HEK293T (cell line): Measurements from ENCODE around the gene SNCB.

Experiments
- CTCF ChIA-PET: fragments of 350-600 bp; formaldehyde crosslinking; extraction: SDS; loops from one replicate; lab custom pipeline; 2021; ENCODE audit warnings: antibody characterized with exemption, inconsistent platforms; lab: Yijun Ruan, JAX
- POLR2A ChIA-PET: fragments of 350-600 bp; formaldehyde crosslinking; extraction: SDS; loops from one replicate; lab custom pipeline; 2020; ENCODE audit warnings: antibody characterized with exemption, inconsistent platforms; lab: Yijun Ruan, JAX
- DNase-seq: peaks from one replicate; pipeline ENCODE4 v3.0.0; 2012; ENCODE audit warnings: mixed read lengths; ENCODE audit errors: extremely low spot score
- ARNT ChIP-seq: fragments of 450-650 bp; IDR thresholded peaks from 2 replicates; pipeline ENCODE4 v1.6.1; 2017; ENCODE audit warnings: mild to moderate bottlenecking
- BHLHE40 ChIP-seq: fragments of 450-650 bp; IDR thresholded peaks from 2 replicates; pipeline ENCODE4 v1.6.1; 2016; ENCODE audit warnings: mild to moderate bottlenecking, moderate library complexity, borderline replicate concordance
- CTBP1 ChIP-seq: fragments of 450-650 bp; IDR thresholded peaks from 2 replicates; pipeline ENCODE4 v1.6.1; 2016; ENCODE audit warnings: borderline replicate concordance
- ELF4 ChIP-seq: fragments of 450-650 bp; IDR thresholded peaks from 2 replicates; pipeline ENCODE4 v1.6.1; 2017; ENCODE audit warnings: antibody characterized with exemption
- FOXA1 ChIP-seq: fragments of 450-650 bp; IDR thresholded peaks from 2 replicates; pipeline ENCODE4 v1.6.1; 2016; ENCODE audit warnings: mild to moderate bottlenecking
- FOXK2 ChIP-seq: fragments of 450-650 bp; IDR thresholded peaks from 2 replicates; pipeline ENCODE4 v1.6.1; 2016; ENCODE audit warnings: mild to moderate bottlenecking
- FOXM1 ChIP-seq: fragments of 450-650 bp; IDR thresholded peaks from 2 replicates; pipeline ENCODE4 v1.6.1; 2017; ENCODE audit warnings: mild to moderate bottlenecking, borderline replicate concordance
- HDGF ChIP-seq: fragments of 450-650 bp; IDR thresholded peaks from 2 replicates; pipeline ENCODE4 v1.6.1; 2017; ENCODE audit warnings: antibody characterized with exemption, borderline replicate concordance
- L3MBTL2 ChIP-seq: fragments of 450-650 bp; conservative IDR thresholded peaks from 2 replicates; pipeline ENCODE4 v1.6.1; 2016; ENCODE audit warnings: mild to moderate bottlenecking
- LEF1 ChIP-seq: fragments of 450-650 bp; IDR thresholded peaks from 2 replicates; pipeline ENCODE4 v1.6.1; 2017; ENCODE audit warnings: mild to moderate bottlenecking, borderline replicate concordance
- NFRKB ChIP-seq: fragments of 450-650 bp; IDR thresholded peaks from 2 replicates; pipeline ENCODE4 v1.6.1; 2016; ENCODE audit warnings: mild to moderate bottlenecking, moderate library complexity
- PKNOX1 ChIP-seq: fragments of 450-650 bp; IDR thresholded peaks from 2 replicates; pipeline ENCODE4 v1.6.1; 2016
- SP1 ChIP-seq: fragments of 450-650 bp; IDR thresholded peaks from 2 replicates; pipeline ENCODE4 v1.6.1; 2017
- SUZ12 ChIP-seq: fragments of 450-650 bp; IDR thresholded peaks from 2 replicates; pipeline ENCODE4 v1.6.1; 2016; ENCODE audit warnings: mild to moderate bottlenecking
- TARDBP ChIP-seq: fragments of 450-650 bp; IDR thresholded peaks from 2 replicates; pipeline ENCODE4 v1.6.1; 2016
- ZNF384 ChIP-seq: fragments of 450-650 bp; IDR thresholded peaks from 2 replicates; pipeline ENCODE4 v1.6.1; 2016

The SNCB gene

DNA sequence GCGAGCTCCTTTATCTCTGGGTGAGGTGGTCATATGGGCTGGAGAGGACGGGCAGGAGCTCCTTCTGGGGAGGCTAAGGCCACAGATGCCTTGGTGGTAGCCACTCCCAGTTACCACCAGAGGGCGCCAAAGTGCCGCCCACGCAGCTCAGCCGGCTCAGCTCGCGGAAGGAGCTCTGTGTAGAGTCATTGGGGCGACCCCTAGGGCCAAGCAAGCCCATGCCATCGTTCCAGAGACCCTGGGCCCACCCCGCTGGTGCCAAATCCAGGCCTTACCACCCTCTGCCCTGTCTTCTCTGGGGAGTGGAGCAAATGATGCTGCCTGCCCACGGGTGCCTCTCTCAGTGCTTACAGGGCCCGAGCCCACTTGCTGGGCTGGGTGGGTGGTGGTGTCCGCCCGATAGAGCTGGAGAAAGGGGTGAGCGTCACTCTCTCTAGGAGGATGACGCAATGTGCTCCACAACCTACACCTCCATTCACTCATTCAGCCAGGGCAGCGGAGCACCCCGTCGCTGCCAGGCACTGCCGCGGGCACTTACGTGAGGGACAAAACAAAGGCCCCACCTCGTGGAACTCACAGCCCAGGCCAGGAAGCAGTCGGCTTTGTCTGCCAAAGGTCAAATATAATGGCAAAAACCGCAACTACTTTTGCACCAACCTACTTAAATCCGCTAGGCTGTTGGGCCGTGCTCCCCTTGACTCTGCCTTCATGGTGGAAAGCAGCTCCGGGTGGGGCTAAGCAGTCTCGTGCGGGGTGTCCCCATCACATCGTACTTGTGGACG, 30.7 kb upstream of the SNCB start:
- no peak for TF ChIP-seq L3MBTL2
- TF ChIP-seq ELF4: peak; percentile 70
- ChIA-PET POLR2A (interaction anchor here (0.6 to 1.6 kb wide), 3 partner anchors 9 to 425 kb away, joined by 3 to 12 read pairs (median 4); partner anchors contain the start of gene TSPAN17), CTCF (interaction anchor here (0.5 to 3.0 kb wide), 75 partner anchors 8 to 1455 kb away, joined by 3 to 28 read pairs (median 4); partner anchors contain the start of genes EIF4E1B, FAF2, SNCB and TSPAN17)
- peak; percentile 96 for DNase-seq

DNA sequence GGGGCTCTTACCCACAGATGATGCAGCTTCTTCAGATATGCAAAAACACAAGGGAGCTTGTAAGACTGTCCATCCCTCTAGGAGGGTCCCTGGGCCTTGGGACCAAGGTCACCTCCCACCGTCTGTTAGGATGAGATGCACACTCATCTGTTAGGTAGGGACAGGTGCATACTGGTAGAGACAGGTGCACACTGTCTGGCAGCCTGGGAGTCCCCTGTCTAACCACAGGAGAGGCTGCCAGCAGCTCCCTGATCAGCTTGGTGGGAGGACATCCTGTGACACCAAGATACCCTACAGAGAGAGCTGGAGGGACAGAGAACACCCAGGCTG, 30.2 kb upstream of the SNCB start:
- TF ChIP-seq FOXA1 (no peak), SP1 (no peak), ZNF384 (no peak), PKNOX1 (no peak), SUZ12 (no peak), HDGF (no peak), L3MBTL2 (no peak), BHLHE40 (no peak), LEF1 (no peak), FOXM1 (no peak), ARNT (no peak), ELF4 (no peak)
- POLR2A ChIA-PET: interaction anchor here (0.9 to 1.6 kb wide), 2 partner anchors 10 to 13 kb away, joined by 4 to 12 read pairs; partner anchors contain the start of gene TSPAN17
- DNase-seq: no peak
- CTCF ChIA-PET: interaction anchor here (0.5 to 3.0 kb wide), 75 partner anchors 9 to 1454 kb away, joined by 3 to 28 read pairs (median 4); partner anchors contain the start of genes EIF4E1B, FAF2, SNCB and TSPAN17

- no peak for DNase-seq
- ChIA-PET POLR2A (interaction anchor here (0.9 to 1.6 kb wide), 2 partner anchors 10 to 13 kb away, joined by 4 to 12 read pairs; partner anchors contain the start of gene TSPAN17), CTCF (interaction anchor here (0.5 to 3.0 kb wide), 69 partner anchors 8 to 757 kb away, joined by 3 to 28 read pairs (median 4); partner anchors contain the start of genes EIF4E1B, FAF2, SNCB and TSPAN17)
- no peak for TF ChIP-seq ZNF384
- no peak for TF ChIP-seq ARNT
- no peak for TF ChIP-seq SP1
- TF ChIP-seq PKNOX1: no peak
- no peak for TF ChIP-seq BHLHE40
- TF ChIP-seq ELF4: no peak
- TF ChIP-seq FOXA1: no peak
- no peak for TF ChIP-seq FOXM1
- no peak for TF ChIP-seq CTBP1
Observed at GRCh38 chr5:176659860-176660461, 29.6 kb upstream of the SNCB start.

DNA sequence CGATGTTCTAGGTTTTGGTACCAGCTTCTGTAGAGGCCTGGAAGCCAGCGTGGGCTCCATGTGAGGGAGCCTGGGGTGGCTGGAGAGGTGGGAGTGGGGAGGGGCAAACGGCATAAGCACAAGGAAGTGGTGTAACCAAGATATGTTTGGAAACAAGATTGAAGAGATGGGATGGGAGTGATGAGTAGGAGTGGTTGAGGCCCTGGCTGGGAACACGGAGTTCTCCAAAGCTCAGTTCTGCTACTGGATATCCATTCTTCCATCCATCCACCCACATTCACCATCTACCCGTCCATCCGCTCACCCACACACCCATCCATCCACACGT, 29.1 kb upstream of the SNCB start:
- ChIA-PET POLR2A (no interaction called here), CTCF (interaction anchor here (0.5 to 3.0 kb wide), 3 partner anchors 42 to 415 kb away, joined by 3 to 16 read pairs (median 3); no protein-coding TSS in a partner anchor)
- DNase-seq: no peak
- TF ChIP-seq ELF4: no peak
- TF ChIP-seq FOXA1: no peak
- TF ChIP-seq LEF1: no peak
- no peak for TF ChIP-seq L3MBTL2
- TF ChIP-seq TARDBP: no peak
- no peak for TF ChIP-seq CTBP1
- no peak for TF ChIP-seq SUZ12
- TF ChIP-seq FOXK2: no peak
- no peak for TF ChIP-seq NFRKB
- TF ChIP-seq PKNOX1: no peak
- TF ChIP-seq HDGF: no peak
- no peak for TF ChIP-seq SP1
- no peak for TF ChIP-seq ARNT
- no peak for TF ChIP-seq FOXM1
- no peak for TF ChIP-seq BHLHE40
- no peak for TF ChIP-seq ZNF384

GRCh38 chr5:176658817-176659511, 28.6 kb upstream of the SNCB start:
- ChIA-PET POLR2A (interaction anchor here (2.7 kb wide), 1 partner anchor 12 kb away, joined by 12 read pairs; the partner anchor contains the start of gene TSPAN17), CTCF (interaction anchor here (0.5 to 3.0 kb wide), 5 partner anchors 11 to 453 kb away, joined by 3 to 16 read pairs (median 4); no protein-coding TSS in a partner anchor)
- no peak for TF ChIP-seq NFRKB
- TF ChIP-seq SP1: no peak
- no peak for TF ChIP-seq HDGF
- TF ChIP-seq TARDBP: no peak
- TF ChIP-seq ZNF384: no peak
- no peak for TF ChIP-seq L3MBTL2
- no peak for TF ChIP-seq PKNOX1
- TF ChIP-seq SUZ12: no peak
- TF ChIP-seq LEF1: no peak
- DNase-seq: no peak
